GM19238 (cell line): ENCODE measurements around the gene MICAL2.
"Not testable (repeated sequence)": the region's sequence is repeated elsewhere in the genome, so short reads cannot be mapped to it uniquely, and the experiment has no call there.

Experiments used
- DNase-seq: peaks from one replicate; pipeline ENCODE4 v3.0.0; 2011; ENCODE audit warnings: low spot score; ENCODE audit not compliant: insufficient read length

MICAL2 gene

GRCh38 chr11:12131943-12132789 lies 21.8 kb downstream of the MICAL2 start:
- no peak for DNase-seq

GRCh38 chr11:12132790-12133145 lies 22.4 kb downstream of the MICAL2 start:
- no peak for DNase-seq

GRCh38 chr11:12133547-12134235 lies 23.3 kb downstream of the MICAL2 start:
- DNase-seq = no peak

GRCh38 chr11:12134236-12134585 lies 23.8 kb downstream of the MICAL2 start:
- DNase-seq = no peak

GRCh38 chr11:12135185-12135584 lies 24.8 kb downstream of the MICAL2 start:
- DNase-seq = no peak

- DNase-seq = no peak
Observed at GRCh38 chr11:12137005-12137690, 26.8 kb downstream of the MICAL2 start.

- no peak for DNase-seq
Observed at GRCh38 chr11:12137938-12138731, 27.7 kb downstream of the MICAL2 start.

GRCh38 chr11:12139144-12139881 lies 28.9 kb downstream of the MICAL2 start:
- DNase-seq = no peak

GRCh38 chr11:12140186-12140793 lies 29.9 kb downstream of the MICAL2 start:
- DNase-seq = no peak

GRCh38 chr11:12141283-12141682 lies 30.9 kb downstream of the MICAL2 start:
- DNase-seq = no peak

GRCh38 chr11:12142176-12142575 lies 31.8 kb downstream of the MICAL2 start:
- no peak for DNase-seq

- no peak for DNase-seq
Observed at GRCh38 chr11:12142909-12143308, 32.5 kb downstream of the MICAL2 start.

- DNase-seq = no peak
Observed at GRCh38 chr11:12143461-12144258, 33.3 kb downstream of the MICAL2 start.

- DNase-seq = no peak
Observed at GRCh38 chr11:12144330-12145174, 34.2 kb downstream of the MICAL2 start.

- DNase-seq = not testable (repeated sequence)
Observed at GRCh38 chr11:12146678-12147077, 36.3 kb downstream of the MICAL2 start.

GRCh38 chr11:12147827-12148226 lies 37.4 kb downstream of the MICAL2 start:
- no peak for DNase-seq

- DNase-seq = no peak
Observed at GRCh38 chr11:12148466-12148865, 38.1 kb downstream of the MICAL2 start.

GRCh38 chr11:12148882-12149281 lies 38.5 kb downstream of the MICAL2 start:
- DNase-seq = no peak
